C4-2B (cell line): ENCODE measurements around the gene ADAT3.

Experiments used
- CTCF ChIP-seq: fragments of 450-650 bp; conservative IDR thresholded peaks from 2 replicates; pipeline ENCODE4 v1.5.1; 2017; ENCODE audit warnings: mild to moderate bottlenecking
- ZFX ChIP-seq: fragments of 450-650 bp; IDR thresholded peaks from 2 replicates; pipeline ENCODE4 v1.6.1; 2017

DNA sequence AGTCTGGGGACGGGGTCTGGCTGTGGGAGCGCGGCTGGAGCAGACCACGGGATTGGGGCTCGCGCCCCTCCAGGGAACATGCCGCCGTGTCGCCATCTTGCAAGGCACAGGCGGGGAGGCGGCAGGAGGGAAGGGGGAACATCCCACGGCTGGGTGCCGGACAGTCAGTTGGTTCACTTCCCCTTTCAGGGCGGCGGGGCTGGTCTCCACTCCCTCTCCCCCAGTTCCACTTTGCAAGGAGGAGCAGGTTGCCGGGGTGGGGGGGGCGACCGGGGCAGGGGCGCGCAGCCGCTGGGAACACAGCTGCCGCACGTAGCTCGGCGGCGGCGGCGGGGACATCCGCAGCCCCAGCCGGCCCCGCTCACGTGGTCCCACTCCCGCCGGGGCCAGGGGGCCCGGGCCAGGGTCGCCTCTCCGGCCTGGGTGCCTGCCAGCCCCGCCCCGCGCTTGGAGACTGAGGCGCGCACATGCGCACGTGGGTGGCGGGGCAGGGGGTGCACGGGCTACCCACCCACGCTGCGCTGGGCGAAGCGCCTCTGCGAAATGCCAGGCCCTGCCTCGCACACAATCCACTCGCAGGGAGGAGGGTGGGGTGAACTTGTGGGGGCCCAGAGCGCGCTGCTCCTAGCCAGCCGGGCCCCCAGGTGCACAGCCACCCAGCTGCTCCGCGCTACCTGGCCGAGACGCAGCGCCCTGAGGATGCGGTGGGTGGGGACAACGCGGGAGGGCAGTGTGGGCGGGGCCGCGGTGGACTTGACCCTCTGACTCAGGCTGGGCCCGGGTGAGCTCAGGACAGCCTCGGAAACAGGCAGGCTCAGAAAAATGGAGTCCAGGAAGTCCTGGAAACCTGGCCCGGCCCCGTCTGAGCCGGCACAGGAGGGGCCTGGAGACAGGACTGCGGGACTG, 48.2 kb upstream of the ADAT3 start:
- TF ChIP-seq CTCF (no peak), ZFX (no peak)
